ENCODE results near the gene DYNC1LI1.

GRCh38 chr3:32570421-32571191 lies at the start of gene DYNC1LI1:
- no peak for TF ChIP-seq CTCF (optimal IDR thresholded peaks at IDR 0.05 in 1 of 3, IDR thresholded peaks at IDR 0.05 in 1 of 3, conservative IDR thresholded peaks at IDR 0.05 in 1 of 3; ENCODE audit: extremely low read depth in 1 of 3, insufficient read depth in 2 of 3, low read length in 3 of 3)
- TF ChIP-seq EZH2 (IDR thresholded peaks at IDR 0.05; ENCODE audit: low read length) = no peak
